ENCODE results near the gene ADAMTS17. TPM values are rescaled to one million over a fixed set of nuclear protein-coding genes. Genes with fewer than 3 reads are reported as not detected.
"Not testable (repeated sequence)": the region's sequence is repeated elsewhere in the genome, so short reads cannot be mapped to it uniquely, and the experiment has no call there.

Gene ADAMTS17
- total RNA-seq, 1 donor from 2014 or later: 0.47 TPM

DNA sequence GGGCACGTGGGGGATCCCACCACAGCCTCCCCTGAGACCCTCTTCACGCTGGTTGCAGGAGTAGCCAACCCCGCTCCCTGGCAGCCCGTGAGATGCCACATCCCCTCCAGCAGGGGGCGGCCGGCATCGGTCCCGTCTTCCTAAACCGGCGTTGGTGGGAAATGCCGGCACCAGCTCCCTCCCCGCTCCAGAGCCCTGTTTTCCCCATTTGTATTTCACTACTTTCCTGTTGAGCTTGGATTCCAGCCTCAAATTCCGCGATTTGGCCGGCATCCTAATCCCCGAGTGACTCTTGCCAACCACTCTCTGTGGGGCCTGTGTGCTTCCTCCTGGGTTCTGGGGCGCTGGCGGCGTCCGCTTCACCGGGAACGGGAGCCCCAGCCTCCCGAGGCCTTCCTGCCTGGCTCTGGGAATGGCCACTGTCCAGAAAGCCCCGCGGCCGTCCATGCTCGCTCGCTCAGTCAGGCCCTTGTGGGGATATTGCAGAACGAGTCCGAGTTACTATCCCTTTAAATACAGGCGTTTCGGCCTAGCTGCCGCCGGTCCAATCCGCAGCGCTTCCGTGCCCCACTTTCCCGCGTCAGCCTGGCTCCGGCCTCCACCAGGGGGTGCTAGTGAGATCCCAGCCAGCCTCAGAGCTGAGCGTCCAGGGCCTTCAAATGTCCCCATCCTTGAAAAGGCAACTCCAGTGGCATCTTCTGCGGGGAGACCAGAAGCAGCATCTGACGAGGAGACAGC lies 8.1 kb upstream of the ADAMTS17 start:
- DNase-seq: peak; percentile 97
- Mint-ChIP-seq H3K27me3 (peaks cover 20% of the 10 kb centered on the region), H3K4me1 (peaks cover 9% of the 10 kb centered on the region), H3K4me3 (peak overlapping the region; percentile 93), H3K9me3 (no peaks in the 10 kb centered on the region), H3K36me3 (ENCODE audit: low read depth) (no peaks in the 10 kb centered on the region), H3K27ac (peak overlapping the region; percentile 84)
- intact Hi-C loops (cut with micrococcal nuclease): loop anchor here (1.0 to 10.0 kb wide), 5 partner anchors 8 to 1075 kb away; partner anchors contain the start of genes ASB7, LINS1 and SELENOS

DNA sequence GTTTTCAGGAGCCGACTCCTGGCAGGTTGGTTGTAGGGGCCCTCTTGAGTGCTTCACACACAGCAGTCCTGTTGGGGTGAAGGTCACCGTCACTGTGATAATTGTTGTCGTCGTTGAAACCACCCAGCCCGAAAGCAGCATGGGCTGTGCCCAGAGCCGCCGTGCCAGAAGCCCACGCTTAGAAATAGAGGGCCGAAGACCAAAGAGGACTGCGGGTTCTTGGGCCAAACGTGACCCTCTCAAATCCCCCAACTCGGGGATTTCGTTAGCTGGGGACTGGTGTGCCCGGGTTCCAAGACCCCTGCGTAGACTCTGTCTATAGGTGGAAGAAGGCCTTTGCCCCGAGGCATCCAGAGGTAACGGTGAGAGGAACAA lies 7.5 kb upstream of the ADAMTS17 start:
- H3K4me3 Mint-ChIP-seq: peak overlapping the region; percentile 93
- H3K27me3 Mint-ChIP-seq: peaks cover 20% of the 10 kb centered on the region

DNA sequence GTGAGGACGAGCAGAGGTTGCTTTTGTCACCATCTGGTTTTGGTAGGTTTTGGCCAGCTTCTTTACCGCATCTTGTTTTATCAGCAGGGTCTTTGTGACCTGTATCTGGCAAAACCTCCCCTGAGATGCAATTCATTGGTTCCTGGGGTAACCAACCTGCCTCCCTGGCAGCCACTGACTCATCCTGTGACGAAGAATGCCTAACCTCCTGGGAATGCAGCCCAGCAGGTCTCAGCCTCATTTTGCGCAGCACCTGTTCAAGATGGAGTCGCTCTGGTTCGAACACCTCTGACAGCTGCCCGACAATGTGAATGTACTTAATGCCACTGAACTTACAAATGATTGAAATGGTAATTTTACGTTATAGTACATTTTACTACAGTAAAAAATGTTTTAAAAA lies 6.8 kb upstream of the ADAMTS17 start:
- Mint-ChIP-seq H3K27ac (no peak overlapping the region), H3K27me3 (peaks cover 20% of the 10 kb centered on the region), H3K4me1 (peaks cover 9% of the 10 kb centered on the region), H3K36me3 (ENCODE audit: low read depth) (no peaks in the 10 kb centered on the region), H3K4me3 (no peak overlapping the region), H3K9me3 (no peaks in the 10 kb centered on the region)
- intact Hi-C loops (cut with micrococcal nuclease): loop anchor here (10.0 kb wide), 2 partner anchors 926 to 1074 kb away; partner anchors contain the start of gene SELENOS
- peak; percentile 50 for DNase-seq

More for the DNA sequence above, 7.5 kb upstream of the ADAMTS17 start:
- DNase-seq: no peak
- no peak overlapping the region for H3K27ac Mint-ChIP-seq
- H3K36me3 Mint-ChIP-seq (ENCODE audit: low read depth): no peaks in the 10 kb centered on the region
- peaks cover 9% of the 10 kb centered on the region for H3K4me1 Mint-ChIP-seq
- intact Hi-C loops (cut with micrococcal nuclease): loop anchor here (10.0 kb wide), 2 partner anchors 925 to 1075 kb away; partner anchors contain the start of gene SELENOS
- H3K9me3 Mint-ChIP-seq: no peaks in the 10 kb centered on the region

- Mint-ChIP-seq H3K4me3 (no peak overlapping the region), H3K36me3 (ENCODE audit: low read depth) (no peaks in the 10 kb centered on the region), H3K27me3 (peaks cover 23% of the 10 kb centered on the region), H3K27ac (no peak overlapping the region), H3K9me3 (no peaks in the 10 kb centered on the region), H3K4me1 (peaks cover 9% of the 10 kb centered on the region)
- DNase-seq: peak; percentile 52
- intact Hi-C loops (cut with micrococcal nuclease): loop anchor here (10.0 kb wide), 2 partner anchors 928 to 1072 kb away; partner anchors contain the start of gene SELENOS
These were observed 5.2 kb upstream of the ADAMTS17 start for GRCh38 chr15:100346866-100347512.

DNA sequence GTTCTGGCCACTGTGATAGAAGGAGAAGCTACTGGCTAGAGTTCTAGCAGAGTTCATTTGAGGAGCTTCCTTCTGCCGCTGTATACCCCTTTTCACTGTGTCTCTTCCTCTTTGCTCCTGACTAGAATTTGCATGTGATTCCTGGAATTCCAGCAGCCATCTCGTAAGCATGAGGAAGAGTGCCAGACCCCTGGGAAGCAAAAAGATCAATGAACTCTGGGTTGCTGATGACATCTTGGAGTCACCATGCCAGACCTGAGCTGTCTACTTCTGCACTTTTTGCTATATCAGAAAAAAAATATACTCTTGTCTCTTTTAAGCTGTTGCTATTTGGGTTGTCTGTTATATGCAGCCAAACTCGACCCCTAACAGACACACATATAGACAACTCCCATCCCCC lies 3.7 kb upstream of the ADAMTS17 start:
- Mint-ChIP-seq H3K27ac (no peak overlapping the region), H3K27me3 (peaks cover 24% of the 10 kb centered on the region), H3K4me1 (peaks cover 8% of the 10 kb centered on the region), H3K9me3 (no peaks in the 10 kb centered on the region), H3K4me3 (no peak overlapping the region), H3K36me3 (ENCODE audit: low read depth) (no peaks in the 10 kb centered on the region)
- peak; percentile 46 for DNase-seq
- intact Hi-C loops (cut with micrococcal nuclease): loop anchor here (10.0 kb wide), 2 partner anchors 929 to 1071 kb away; partner anchors contain the start of gene SELENOS

GRCh38 chr15:100343251-100343650 lies 1.5 kb upstream of the ADAMTS17 start:
- Mint-ChIP-seq H3K27ac (no peak overlapping the region), H3K9me3 (no peaks in the 10 kb centered on the region), H3K36me3 (ENCODE audit: low read depth) (no peaks in the 10 kb centered on the region), H3K27me3 (peaks cover 43% of the 10 kb centered on the region), H3K4me1 (peaks cover 17% of the 10 kb centered on the region), H3K4me3 (no peak overlapping the region)
- no peak for DNase-seq
- intact Hi-C loops (cut with micrococcal nuclease): loop anchor here (5.0 to 10.0 kb wide), 3 partner anchors 529 to 1068 kb away; partner anchors contain the start of gene SELENOS

DNA sequence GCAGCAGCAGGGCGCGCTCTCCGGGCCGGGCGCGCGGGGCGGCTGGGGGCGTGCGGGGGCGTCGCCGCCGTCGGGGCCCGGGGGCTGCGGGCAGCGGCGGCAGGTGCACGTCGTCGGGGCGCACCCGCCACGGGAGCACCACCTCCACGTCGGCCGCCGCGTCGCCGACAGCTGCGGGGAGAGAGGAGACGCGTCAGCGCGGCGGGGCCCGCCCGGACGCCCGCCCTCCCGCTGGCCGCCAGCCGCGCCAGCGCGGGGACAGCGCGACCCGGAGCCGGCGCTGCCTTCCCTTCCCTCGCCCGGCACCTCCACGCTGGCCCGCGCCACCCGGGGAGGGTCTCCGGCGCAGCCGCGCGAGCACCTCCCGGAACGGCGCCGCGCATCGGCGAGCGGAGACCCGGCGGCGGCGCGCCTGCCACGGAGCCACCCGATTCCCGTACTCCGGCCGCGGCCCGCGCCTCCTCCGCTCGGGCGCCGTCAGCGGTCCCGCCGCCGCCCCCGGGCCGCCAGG lies 481 bp downstream of the ADAMTS17 start:
- Mint-ChIP-seq H3K9me3 (no peaks in the 10 kb centered on the region), H3K27ac (no peak overlapping the region), H3K27me3 (peaks cover 47% of the 10 kb centered on the region), H3K4me3 (peak overlapping the region; percentile 66), H3K36me3 (ENCODE audit: low read depth) (no peaks in the 10 kb centered on the region), H3K4me1 (peaks cover 17% of the 10 kb centered on the region)
- DNase-seq: no peak
- intact Hi-C loops (cut with micrococcal nuclease): loop anchor here (5.0 to 10.0 kb wide), 3 partner anchors 531 to 1066 kb away; partner anchors contain the start of gene SELENOS

- peaks cover 45% of the 10 kb centered on the region for H3K27me3 Mint-ChIP-seq
- no peak overlapping the region for H3K27ac Mint-ChIP-seq
- peak; percentile 56 for DNase-seq
- no peaks in the 10 kb centered on the region for H3K9me3 Mint-ChIP-seq
- H3K36me3 Mint-ChIP-seq (ENCODE audit: low read depth): no peaks in the 10 kb centered on the region
- peak overlapping the region; percentile 70 for H3K4me3 Mint-ChIP-seq
- intact Hi-C loops (cut with micrococcal nuclease): loop anchor here (5.0 to 10.0 kb wide), 3 partner anchors 532 to 1066 kb away; partner anchors contain the start of gene SELENOS
- peaks cover 20% of the 10 kb centered on the region for H3K4me1 Mint-ChIP-seq
These were observed 995 bp downstream of the ADAMTS17 start for GRCh38 chr15:100340721-100341238.

- Mint-ChIP-seq H3K27me3 (peaks cover 41% of the 10 kb centered on the region), H3K36me3 (ENCODE audit: low read depth) (no peaks in the 10 kb centered on the region), H3K27ac (no peak overlapping the region), H3K9me3 (no peaks in the 10 kb centered on the region), H3K4me3 (peak overlapping the region; percentile 70), H3K4me1 (peaks cover 22% of the 10 kb centered on the region)
- peak; percentile 55 for DNase-seq
- intact Hi-C loops (cut with micrococcal nuclease): loop anchor here (1.0 to 10.0 kb wide), 5 partner anchors 228 to 1065 kb away; partner anchors contain the start of gene SELENOS
These were observed 1.8 kb downstream of the ADAMTS17 start for GRCh38 chr15:100339999-100340398.

GRCh38 chr15:100339451-100339850 lies 2.3 kb downstream of the ADAMTS17 start:
- H3K9me3 Mint-ChIP-seq; H3K36me3 Mint-ChIP-seq (ENCODE audit: low read depth); DNase-seq; H3K27ac Mint-ChIP-seq: not testable (repeated sequence)
- H3K27me3 Mint-ChIP-seq: peaks cover 37% of the 10 kb centered on the region
- peaks cover 26% of the 10 kb centered on the region for H3K4me1 Mint-ChIP-seq
- intact Hi-C loops (cut with micrococcal nuclease): loop anchor here (1.0 to 5.0 kb wide), 2 partner anchors 227 to 411 kb away; no protein-coding TSS in a partner anchor
- H3K4me3 Mint-ChIP-seq: peak overlapping the region; percentile 47

- Mint-ChIP-seq H3K27ac (no peak overlapping the region), H3K36me3 (ENCODE audit: low read depth) (no peaks in the 10 kb centered on the region), H3K9me3 (no peaks in the 10 kb centered on the region), H3K4me1 (peaks cover 27% of the 10 kb centered on the region), H3K4me3 (peak overlapping the region; percentile 47), H3K27me3 (peaks cover 32% of the 10 kb centered on the region)
- intact Hi-C loops (cut with micrococcal nuclease): loop anchor here (1.0 to 5.0 kb wide), 2 partner anchors 227 to 411 kb away; no protein-coding TSS in a partner anchor
- DNase-seq: peak; percentile 90
These were observed 2.8 kb downstream of the ADAMTS17 start for GRCh38 chr15:100338971-100339444.

DNA sequence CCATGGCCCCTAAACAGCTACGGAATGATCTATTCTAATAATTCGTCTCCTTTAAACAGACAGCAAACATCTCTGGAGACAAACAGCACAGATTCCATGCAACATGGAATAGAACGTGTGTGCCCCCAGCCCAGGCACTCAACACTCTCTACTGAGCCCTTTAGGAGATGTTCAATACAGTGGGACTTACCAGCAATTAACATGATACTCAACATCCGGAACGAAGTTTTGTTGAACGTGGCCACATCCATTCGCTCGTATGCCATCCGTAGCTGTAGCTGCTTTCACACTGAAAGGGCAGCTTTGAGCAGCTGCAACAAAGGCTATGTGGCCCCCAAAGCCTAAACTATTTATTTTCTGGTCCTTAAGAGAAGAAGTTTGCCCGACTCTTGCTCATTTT lies 3.5 kb downstream of the ADAMTS17 start:
- H3K4me1 Mint-ChIP-seq: peaks cover 30% of the 10 kb centered on the region
- peaks cover 27% of the 10 kb centered on the region for H3K27me3 Mint-ChIP-seq
- no peaks in the 10 kb centered on the region for H3K36me3 Mint-ChIP-seq (ENCODE audit: low read depth)
- no peaks in the 10 kb centered on the region for H3K9me3 Mint-ChIP-seq
- no peak overlapping the region for H3K27ac Mint-ChIP-seq
- intact Hi-C loops (cut with micrococcal nuclease): loop anchor here (5.0 kb wide), 1 partner anchor 226 kb away; no protein-coding TSS in a partner anchor
- peak; percentile 53 for DNase-seq
- no peak overlapping the region for H3K4me3 Mint-ChIP-seq

Data from activated CD4-positive, alpha-beta T cell treated with anti-CD3 and anti-CD28 coated beads, Interleukin-2, amount 10 ng/mL, durations not matched to agents 24 days and 14 days (primary cell).